B cell (primary cell): ENCODE results near the gene SGCD. TPM values are rescaled to one million over a fixed set of nuclear protein-coding genes. Genes with fewer than 3 reads are reported as not detected.

Experiments used
- ATAC-seq: fragments of 200-7000 bp; cut with Tn5 transposase; one replicate; pipeline ENCODE4 v1.10.0; 2021; ENCODE audit warnings: low read depth, mild to moderate bottlenecking, moderate number of reproducible peaks, moderate library complexity
- CTCF ChIA-PET: fragments of 350-600 bp; sonication (Branson Sonifier 250); formaldehyde crosslinking; loops from one replicate; lab custom pipeline; 2021; ENCODE audit warnings: antibody characterized with exemption, inconsistent platforms; lab: Charles Lee
- POLR2A ChIA-PET: fragments of 350-600 bp; sonication (Branson Sonifier 250); formaldehyde crosslinking; loops from one replicate; lab custom pipeline; 2021; ENCODE audit warnings: antibody characterized with exemption; lab: Charles Lee
- DNase-seq: peaks from one replicate; pipeline ENCODE4 v3.0.0; 2013
- H2AFZ ChIP-seq: 2 replicates; pipeline ENCODE4 v1.6.1; 2012; ENCODE audit warnings: mild to moderate bottlenecking, low read depth, low read length; ENCODE audit not compliant: insufficient read depth, poor library complexity, severe bottlenecking
- H3K27ac ChIP-seq, 2 donors: 1 replicate in 1 of 2; 2 replicates in 1 of 2; pipeline ENCODE4 v1.5.1; 2012 to 2013; ENCODE audit warnings: low read length in 2 of 2, mild to moderate bottlenecking in 2 of 2, moderate library complexity in 1 of 2
- H3K27me3 ChIP-seq, 4 experiments: fragments of 200-600 bp in 1 of 4; sonication (generic) in 1 of 4; replicated peaks in 1 of 4; 1 replicate in 2 of 4; 2 replicates in 2 of 4; pipeline versions ENCODE4 v1.6.1 to v1.7.0; 2013 to 2016; ENCODE audit warnings: low read length in 3 of 4, mild to moderate bottlenecking in 2 of 4, mixed read lengths in 1 of 4, moderate library complexity in 1 of 4; ENCODE audit not compliant: insufficient read depth in 4 of 4, control insufficient read depth in 3 of 4; ENCODE audit errors: control extremely low read depth in 1 of 4
- H3K36me3 ChIP-seq, 2 experiments: replicated peaks in 1 of 2; 1 replicate in 1 of 2; 2 replicates in 1 of 2; pipeline versions ENCODE4 v1.6.1 to v1.7.1; 2013; ENCODE audit warnings: low read length in 1 of 2; ENCODE audit not compliant: insufficient read depth in 2 of 2, control insufficient read depth in 1 of 2; ENCODE audit errors: control extremely low read depth in 1 of 2, extremely low read depth in 1 of 2
- H3K4me1 ChIP-seq, 2 donors: fragments of 200-600 bp in 1 of 2; sonication (generic) in 1 of 2; 1 replicate in 1 of 2; 2 replicates in 1 of 2; pipeline versions ENCODE4 v1.5.1 to v1.6.1; 2013 to 2017; ENCODE audit warnings: low read length in 2 of 2; ENCODE audit not compliant: control insufficient read depth in 2 of 2, insufficient read depth in 2 of 2
- H3K4me2 ChIP-seq: replicated peaks from 2 replicates; pipeline ENCODE3; 2012; ENCODE audit warnings: mild to moderate bottlenecking, low read depth, low read length; ENCODE audit not compliant: poor library complexity, severe bottlenecking
- H3K4me3 ChIP-seq, 5 experiments: fragments of 200-600 bp in 1 of 5; sonication (generic) in 1 of 5; 1 replicate in 3 of 5; 2 replicates in 2 of 5; pipeline versions ENCODE4 v1.5.1 to v1.7.0; 2011 to 2016; ENCODE audit warnings: low read length in 4 of 5, mild to moderate bottlenecking in 4 of 5, low read depth in 2 of 5, control low read depth in 1 of 5, moderate library complexity in 1 of 5; ENCODE audit not compliant: insufficient read depth in 1 of 5; ENCODE audit errors: control extremely low read depth in 1 of 5, extremely low read depth in 1 of 5
- H3K79me2 ChIP-seq: fragments of 200-600 bp; sonication (generic); one replicate; pipeline ENCODE4 v1.6.0; 2016; ENCODE audit warnings: low read length; ENCODE audit not compliant: control insufficient read depth, insufficient read depth
- H3K9ac ChIP-seq: fragments of 200-600 bp; sonication (generic); 2 replicates; pipeline ENCODE4 v1.6.1; 2017; ENCODE audit warnings: mild to moderate bottlenecking, low read length, moderate library complexity
- H3K9me3 ChIP-seq, 3 donors: one replicate each; pipeline versions ENCODE4 v1.6.1 to v1.7.1; 2013; ENCODE audit warnings: low read length in 2 of 3; ENCODE audit not compliant: control insufficient read depth in 2 of 3, insufficient read depth in 1 of 3; ENCODE audit errors: control extremely low read depth in 1 of 3
- H4K20me1 ChIP-seq: 2 replicates; pipeline ENCODE4 v1.6.0; 2012; ENCODE audit warnings: mild to moderate bottlenecking, low read length; ENCODE audit not compliant: insufficient read depth, control insufficient read depth, poor library complexity, severe bottlenecking
- H3K27ac Mint-ChIP-seq: one replicate; pipeline ENCODE4 v1.8.0; 2021; ENCODE audit warnings: mixed read lengths
- H3K27me3 Mint-ChIP-seq: one replicate; pipeline ENCODE4 v1.8.0; 2021; ENCODE audit warnings: mixed read lengths
- H3K4me1 Mint-ChIP-seq: one replicate; pipeline ENCODE4 v1.8.0; 2021; ENCODE audit warnings: mixed read lengths
- H3K4me3 Mint-ChIP-seq: one replicate; pipeline ENCODE4 v1.8.0; 2021; ENCODE audit warnings: mixed read lengths
- H3K9me3 Mint-ChIP-seq: one replicate; pipeline ENCODE4 v1.8.0; 2022; ENCODE audit warnings: mixed read lengths; ENCODE audit not compliant: insufficient read depth
- EZH2 ChIP-seq: IDR thresholded peaks from 2 replicates; pipeline ENCODE4 v1.6.1; 2012; ENCODE audit warnings: borderline replicate concordance, low read depth, mild to moderate bottlenecking, moderate library complexity, low read length; ENCODE audit not compliant: insufficient read depth, poor library complexity, severe bottlenecking
- WGBS: methylation state at CpG from one replicate; pipeline ENCODE4 v1.1.5; 2013; ENCODE audit warnings: missing lambda C conversion rate; ENCODE audit not compliant: insufficient coverage; 5-methylcytosine and 5-hydroxymethylcytosine counted together
- intact Hi-C: fragments of 100-400 bp; cut with micrococcal nuclease; formaldehyde crosslinking; loops from one replicate; pipeline ENCODE4 v1.10.0; 2022
- polyA plus RNA-seq: library from polyadenylated mRNA; depleted of rRNA; stranded (reverse); fragments of >200 nt; gene quantifications from 2 replicates; pipeline ENCODE4 v1.2.3, GENCODE V29; 2012
- total RNA-seq, 2 donors: library from RNA; stranded (reverse); fragments of 120-200 nt in 1 of 2; gene quantifications; 1 replicate in 1 of 2; 2 replicates in 1 of 2; pipeline versions ENCODE4 v1.2.3 to v1.2.4, GENCODE V29; 2013 to 2022
- TF ChIP-seq, protein P1 (sequence below): fragments of 200-600 bp; IDR thresholded peaks from one replicate; pipeline ENCODE4 v1.8.0; 2022; ENCODE audit warnings: antibody characterized with exemption, mild to moderate bottlenecking

The SGCD gene
- total and polyA plus RNA-seq, 2 donors (not counting 1 experiment from before 2014, with no cell fraction given): not detected

DNA sequence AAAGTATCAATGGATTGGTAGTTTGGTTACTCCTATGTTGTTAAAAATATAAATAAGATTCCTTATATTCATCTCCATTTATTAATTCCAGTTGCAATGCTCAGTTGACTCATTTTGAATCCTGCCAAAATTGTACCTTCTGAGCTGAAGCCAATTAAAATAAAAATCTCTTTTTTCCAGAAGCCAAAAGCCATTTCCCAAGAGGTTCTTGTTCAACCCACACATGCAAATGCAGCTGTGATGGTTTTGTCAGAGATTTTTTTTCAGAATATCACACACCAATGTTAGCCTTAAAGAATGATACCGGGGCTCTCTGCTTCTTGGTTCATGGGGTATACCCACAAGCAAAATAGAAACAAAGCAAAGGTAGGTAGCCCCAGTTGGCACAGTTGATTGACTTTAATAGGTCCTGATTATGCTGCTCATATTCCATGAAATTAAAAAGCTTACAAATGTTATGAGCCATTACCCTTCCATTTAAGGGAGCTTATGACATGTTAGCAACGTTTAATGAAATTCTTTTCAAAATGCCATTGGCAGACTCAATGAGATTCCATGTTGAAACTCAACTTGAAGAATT lies 208.0 kb downstream of the SGCD start:
- no peak overlapping the region for H3K9ac ChIP-seq
- H3K27me3 Mint-ChIP-seq: peaks cover 2% of the 10 kb centered on the region
- TF ChIP-seq, protein P1, sequence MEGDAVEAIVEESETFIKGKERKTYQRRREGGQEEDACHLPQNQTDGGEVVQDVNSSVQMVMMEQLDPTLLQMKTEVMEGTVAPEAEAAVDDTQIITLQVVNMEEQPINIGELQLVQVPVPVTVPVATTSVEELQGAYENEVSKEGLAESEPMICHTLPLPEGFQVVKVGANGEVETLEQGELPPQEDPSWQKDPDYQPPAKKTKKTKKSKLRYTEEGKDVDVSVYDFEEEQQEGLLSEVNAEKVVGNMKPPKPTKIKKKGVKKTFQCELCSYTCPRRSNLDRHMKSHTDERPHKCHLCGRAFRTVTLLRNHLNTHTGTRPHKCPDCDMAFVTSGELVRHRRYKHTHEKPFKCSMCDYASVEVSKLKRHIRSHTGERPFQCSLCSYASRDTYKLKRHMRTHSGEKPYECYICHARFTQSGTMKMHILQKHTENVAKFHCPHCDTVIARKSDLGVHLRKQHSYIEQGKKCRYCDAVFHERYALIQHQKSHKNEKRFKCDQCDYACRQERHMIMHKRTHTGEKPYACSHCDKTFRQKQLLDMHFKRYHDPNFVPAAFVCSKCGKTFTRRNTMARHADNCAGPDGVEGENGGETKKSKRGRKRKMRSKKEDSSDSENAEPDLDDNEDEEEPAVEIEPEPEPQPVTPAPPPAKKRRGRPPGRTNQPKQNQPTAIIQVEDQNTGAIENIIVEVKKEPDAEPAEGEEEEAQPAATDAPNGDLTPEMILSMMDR: no peak
- TF ChIP-seq EZH2: no peak
- no peaks in the 10 kb centered on the region for H3K79me2 ChIP-seq
- POLR2A ChIA-PET: no interaction called here
- DNase-seq: no peak
- peaks cover 0 to 3% (median 0%) of the 10 kb centered on the region in 3 donors for H3K9me3 ChIP-seq
- no peak overlapping the region for H3K27ac Mint-ChIP-seq
- H3K36me3 ChIP-seq: no peaks in the 10 kb centered on the region
- no peak overlapping the region for H3K27ac ChIP-seq
- H4K20me1 ChIP-seq: no peaks in the 10 kb centered on the region
- no peaks in the 10 kb centered on the region for H3K27me3 ChIP-seq
- no peak overlapping the region for H3K4me2 ChIP-seq
- H3K4me1 Mint-ChIP-seq: no peaks in the 10 kb centered on the region
- no peaks in the 10 kb centered on the region for H3K9me3 Mint-ChIP-seq
- ATAC-seq: no peak
- CTCF ChIA-PET: no interaction called here
- H2AFZ ChIP-seq: no peak overlapping the region
- intact Hi-C loops: no loop called here
- H3K4me3 Mint-ChIP-seq: no peak overlapping the region
- H3K4me1 ChIP-seq: no peaks in the 10 kb centered on the region
- no CpG with 5 or more reads among the region's 2 CpGs for WGBS
- no peak overlapping the region for H3K4me3 ChIP-seq

DNA sequence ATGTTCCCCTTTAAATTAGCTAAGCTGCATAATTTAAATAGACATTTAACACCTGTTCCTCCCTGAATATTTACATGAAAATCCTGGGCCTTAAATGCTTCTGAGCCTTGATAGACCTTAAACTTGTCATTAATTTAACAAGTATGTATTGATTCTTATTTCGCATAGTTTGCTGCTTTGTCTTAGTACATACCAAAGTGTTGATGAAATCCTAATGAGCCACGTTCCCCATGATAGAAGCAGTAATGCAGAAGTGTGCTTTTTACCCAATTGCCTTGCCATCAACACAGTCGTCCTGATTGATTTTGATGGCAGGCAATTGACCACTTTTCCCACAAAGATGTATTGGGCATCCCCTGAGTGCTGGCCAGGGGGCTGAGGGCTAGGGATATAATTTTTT lies 213.5 kb downstream of the SGCD start:
- H4K20me1 ChIP-seq: no peaks in the 10 kb centered on the region
- H3K4me2 ChIP-seq: no peak overlapping the region
- Mint-ChIP-seq H3K9me3 (no peaks in the 10 kb centered on the region), H3K27me3 (peaks cover 6% of the 10 kb centered on the region), H3K27ac (no peak overlapping the region), H3K4me3 (no peak overlapping the region), H3K4me1 (no peaks in the 10 kb centered on the region)
- H3K9ac ChIP-seq: no peak overlapping the region
- no peak overlapping the region for H3K27ac ChIP-seq
- H2AFZ ChIP-seq: no peak overlapping the region
- ATAC-seq: no peak
- no peak for DNase-seq
- no peaks in the 10 kb centered on the region for H3K9me3 ChIP-seq
- no peaks in the 10 kb centered on the region for H3K27me3 ChIP-seq
- no CpG with 5 or more reads among the region's 3 CpGs for WGBS
- no peaks in the 10 kb centered on the region for H3K79me2 ChIP-seq
- H3K4me3 ChIP-seq: no peak overlapping the region
- no peaks in the 10 kb centered on the region for H3K36me3 ChIP-seq
- no peak for TF ChIP-seq EZH2
- TF ChIP-seq, protein P1: no peak
- no peaks in the 10 kb centered on the region for H3K4me1 ChIP-seq
- ChIA-PET CTCF (no interaction called here), POLR2A (no interaction called here)
- intact Hi-C loops: no loop called here
